ENCODE measurements around the gene ADAMTS19.

ADAMTS19 gene

DNA sequence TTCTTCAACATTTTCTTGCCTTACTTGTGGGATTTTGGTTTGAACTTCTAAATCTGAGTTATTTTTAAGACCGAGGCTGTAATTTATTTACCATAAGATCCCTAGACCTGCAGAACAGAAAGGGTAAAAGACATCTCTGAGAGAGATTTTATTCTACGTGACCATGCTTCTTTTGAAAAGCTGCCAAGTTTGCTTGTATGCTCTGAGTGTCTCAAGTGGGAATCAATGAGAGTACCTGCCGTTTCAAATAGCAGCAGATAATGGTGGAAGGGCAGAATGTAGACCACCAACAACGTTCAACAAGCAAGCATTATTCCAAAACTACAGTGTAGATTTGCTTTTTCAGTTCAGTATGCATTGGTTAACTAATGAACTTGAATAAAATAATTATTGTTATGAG is 179.2 kb downstream of the ADAMTS19 start:
- Histone ChIP-seq H3K79me2 (ENCODE audit: insufficient read depth, low read length) (no peaks in the 10 kb centered on the region), H3K4me1 (ENCODE audit: insufficient read depth, low read length, severe bottlenecking) (no peaks in the 10 kb centered on the region), H4K20me1 (ENCODE audit: insufficient read depth, low read length) (no peaks in the 10 kb centered on the region), H3K4me2 (ENCODE audit: low read length) (no peak overlapping the region), H3F3A (ENCODE audit: insufficient read depth, low read length) (no peaks in the 10 kb centered on the region), H3K4me3 (ENCODE audit: low read depth, low read length, poor library complexity, severe bottlenecking) (no peak overlapping the region), H3K27me3 (ENCODE audit: insufficient read depth, low read length) (no peaks in the 10 kb centered on the region), H3K9me3 (ENCODE audit: low read length) (no peaks in the 10 kb centered on the region), H3K9me2 (ENCODE audit: low read depth, low read length) (no peaks in the 10 kb centered on the region), H3K9ac (ENCODE audit: low read length) (no peak overlapping the region), H2AFZ (ENCODE audit: low read length) (no peak overlapping the region), H3K36me3 (ENCODE audit: insufficient read depth, low read length) (no peaks in the 10 kb centered on the region), H3K27ac (ENCODE audit: low read depth, low read length, poor library complexity, severe bottlenecking) (no peak overlapping the region)
- TF ChIP-seq, protein P1, sequence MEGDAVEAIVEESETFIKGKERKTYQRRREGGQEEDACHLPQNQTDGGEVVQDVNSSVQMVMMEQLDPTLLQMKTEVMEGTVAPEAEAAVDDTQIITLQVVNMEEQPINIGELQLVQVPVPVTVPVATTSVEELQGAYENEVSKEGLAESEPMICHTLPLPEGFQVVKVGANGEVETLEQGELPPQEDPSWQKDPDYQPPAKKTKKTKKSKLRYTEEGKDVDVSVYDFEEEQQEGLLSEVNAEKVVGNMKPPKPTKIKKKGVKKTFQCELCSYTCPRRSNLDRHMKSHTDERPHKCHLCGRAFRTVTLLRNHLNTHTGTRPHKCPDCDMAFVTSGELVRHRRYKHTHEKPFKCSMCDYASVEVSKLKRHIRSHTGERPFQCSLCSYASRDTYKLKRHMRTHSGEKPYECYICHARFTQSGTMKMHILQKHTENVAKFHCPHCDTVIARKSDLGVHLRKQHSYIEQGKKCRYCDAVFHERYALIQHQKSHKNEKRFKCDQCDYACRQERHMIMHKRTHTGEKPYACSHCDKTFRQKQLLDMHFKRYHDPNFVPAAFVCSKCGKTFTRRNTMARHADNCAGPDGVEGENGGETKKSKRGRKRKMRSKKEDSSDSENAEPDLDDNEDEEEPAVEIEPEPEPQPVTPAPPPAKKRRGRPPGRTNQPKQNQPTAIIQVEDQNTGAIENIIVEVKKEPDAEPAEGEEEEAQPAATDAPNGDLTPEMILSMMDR (IDR thresholded peaks at IDR 0.05; ENCODE audit: low read length): no peak
- TF ChIP-seq EZH2 (IDR thresholded peaks at IDR 0.05; ENCODE audit: borderline replicate concordance, low read length): no peak

DNA sequence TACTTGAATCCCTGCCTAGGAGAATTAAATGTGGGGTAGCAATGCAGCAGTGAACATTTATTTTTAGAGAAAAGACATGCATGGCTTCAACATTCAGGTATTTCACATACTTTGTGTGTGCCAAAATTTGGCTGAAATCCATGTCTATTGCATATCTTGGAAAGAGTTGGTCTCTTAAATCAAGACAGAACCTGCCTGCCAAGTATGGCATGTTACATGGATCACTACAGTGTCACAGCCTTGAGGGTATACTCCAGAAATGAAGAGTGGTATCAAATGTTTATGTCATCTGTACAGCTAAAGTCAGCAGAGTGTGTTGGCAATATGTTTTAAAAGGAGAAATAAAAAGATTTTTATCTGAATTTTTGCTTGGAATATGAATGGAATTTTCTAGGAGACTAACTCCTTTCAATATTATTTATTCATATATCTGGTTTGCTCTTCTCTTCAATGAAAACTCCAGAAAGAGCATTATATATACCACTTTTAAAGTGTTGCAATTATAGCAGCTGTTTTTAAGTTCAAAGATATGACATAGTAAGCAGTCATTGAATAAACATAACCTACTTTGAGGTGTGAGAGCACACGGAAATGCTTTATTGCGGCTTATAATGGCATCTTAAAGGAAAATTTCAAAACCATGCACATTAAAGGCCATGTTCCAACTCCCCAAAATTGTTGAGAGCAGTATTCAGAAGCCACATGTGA is 192.4 kb downstream of the ADAMTS19 start:
- no peak for TF ChIP-seq EZH2 (IDR thresholded peaks at IDR 0.05; ENCODE audit: borderline replicate concordance, low read length)
- TF ChIP-seq, protein P1 (IDR thresholded peaks at IDR 0.05; ENCODE audit: low read length): no peak
- H3K79me2 ChIP-seq (ENCODE audit: insufficient read depth, low read length): no peaks in the 10 kb centered on the region
- no peak overlapping the region for H3K9ac ChIP-seq (ENCODE audit: low read length)
- H3K9me2 ChIP-seq (ENCODE audit: low read depth, low read length): no peaks in the 10 kb centered on the region
- H3K4me3 ChIP-seq (ENCODE audit: low read depth, low read length, poor library complexity, severe bottlenecking): no peak overlapping the region
- H3K9me3 ChIP-seq (ENCODE audit: low read length): no peaks in the 10 kb centered on the region
- H3K27me3 ChIP-seq (ENCODE audit: insufficient read depth, low read length): no peaks in the 10 kb centered on the region
- no peaks in the 10 kb centered on the region for H4K20me1 ChIP-seq (ENCODE audit: insufficient read depth, low read length)
- no peaks in the 10 kb centered on the region for H3F3A ChIP-seq (ENCODE audit: insufficient read depth, low read length)
- H3K4me2 ChIP-seq (ENCODE audit: low read length): no peak overlapping the region
- no peaks in the 10 kb centered on the region for H3K4me1 ChIP-seq (ENCODE audit: insufficient read depth, low read length, severe bottlenecking)
- no peaks in the 10 kb centered on the region for H3K36me3 ChIP-seq (ENCODE audit: insufficient read depth, low read length)
- H2AFZ ChIP-seq (ENCODE audit: low read length): no peak overlapping the region
- no peak overlapping the region for H3K27ac ChIP-seq (ENCODE audit: low read depth, low read length, poor library complexity, severe bottlenecking)

DNA sequence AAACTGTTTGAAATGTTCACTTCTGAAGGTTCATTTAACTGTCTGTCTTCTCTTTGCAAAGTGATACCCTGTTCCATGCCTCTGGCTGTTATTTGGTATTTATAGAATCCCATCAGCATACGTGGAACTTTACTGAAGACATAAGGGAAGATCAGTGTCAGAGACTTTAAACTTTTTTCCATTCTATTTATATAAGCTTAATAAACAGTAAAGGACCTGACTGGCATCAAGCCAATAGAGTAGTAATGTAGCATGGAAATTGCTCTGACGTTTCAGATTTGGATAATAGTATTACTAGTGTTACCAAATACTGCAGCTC is 192.9 kb downstream of the ADAMTS19 start:
- H4K20me1 ChIP-seq (ENCODE audit: insufficient read depth, low read length): no peaks in the 10 kb centered on the region
- no peak overlapping the region for H3K4me2 ChIP-seq (ENCODE audit: low read length)
- H3K27me3 ChIP-seq (ENCODE audit: insufficient read depth, low read length): no peaks in the 10 kb centered on the region
- H2AFZ ChIP-seq (ENCODE audit: low read length): no peak overlapping the region
- H3K4me1 ChIP-seq (ENCODE audit: insufficient read depth, low read length, severe bottlenecking): no peaks in the 10 kb centered on the region
- TF ChIP-seq, protein P1 (IDR thresholded peaks at IDR 0.05; ENCODE audit: low read length): no peak
- no peak for TF ChIP-seq EZH2 (IDR thresholded peaks at IDR 0.05; ENCODE audit: borderline replicate concordance, low read length)
- H3K36me3 ChIP-seq (ENCODE audit: insufficient read depth, low read length): no peaks in the 10 kb centered on the region
- no peaks in the 10 kb centered on the region for H3F3A ChIP-seq (ENCODE audit: insufficient read depth, low read length)
- no peak overlapping the region for H3K9ac ChIP-seq (ENCODE audit: low read length)
- no peak overlapping the region for H3K4me3 ChIP-seq (ENCODE audit: low read depth, low read length, poor library complexity, severe bottlenecking)
- H3K79me2 ChIP-seq (ENCODE audit: insufficient read depth, low read length): no peaks in the 10 kb centered on the region
- H3K27ac ChIP-seq (ENCODE audit: low read depth, low read length, poor library complexity, severe bottlenecking): no peak overlapping the region
- H3K9me3 ChIP-seq (ENCODE audit: low read length): no peaks in the 10 kb centered on the region
- no peaks in the 10 kb centered on the region for H3K9me2 ChIP-seq (ENCODE audit: low read depth, low read length)

Measured in OCI-LY1 (cell line).